Inflammatory macrophage (primary cell): ENCODE results near the gene ABR.
A peak's percentile ranks its signal among the peaks of the same experiment; 100 is the strongest.
"Not testable (repeated sequence)": the region's sequence is repeated elsewhere in the genome, so short reads cannot be mapped to it uniquely, and the experiment has no call there.

Experiments used
- DNase-seq, 2 donors: peaks; one replicate each; pipeline ENCODE4 v3.0.0-alpha.2; 2020 to 2022

The ABR gene

GRCh38 chr17:1094591-1094990 lies 85.2 kb downstream of the ABR start:
- no peak for DNase-seq

- DNase-seq: peak; percentile 32 to 54
Measured at GRCh38 chr17:1091900-1092299, 87.9 kb downstream of the ABR start.

GRCh38 chr17:1091190-1091534 lies 88.6 kb downstream of the ABR start:
- no peak for DNase-seq

GRCh38 chr17:1090465-1091189 lies 89.2 kb downstream of the ABR start:
- peak; percentile 66 to 89 for DNase-seq

- peak; percentile 89 to 94 for DNase-seq
Measured at GRCh38 chr17:1089915-1090314, 89.9 kb downstream of the ABR start.

- peak; percentile 48 to 61 for DNase-seq
Measured at GRCh38 chr17:1087381-1088241, 92.2 kb downstream of the ABR start.

- no peak for DNase-seq
Measured at GRCh38 chr17:1083451-1084187, 96.2 kb downstream of the ABR start.

GRCh38 chr17:1082579-1082978 lies 97.2 kb downstream of the ABR start:
- DNase-seq: no peak

- DNase-seq: no peak
Measured at GRCh38 chr17:1078831-1079561, 100.8 kb downstream of the ABR start.

- no peak for DNase-seq
Measured at GRCh38 chr17:1077986-1078711, 101.6 kb downstream of the ABR start.

GRCh38 chr17:1077581-1077985 lies 102.2 kb downstream of the ABR start:
- DNase-seq: no peak

- DNase-seq: no peak
Measured at GRCh38 chr17:1076982-1077302, 102.8 kb downstream of the ABR start.

- DNase-seq: no peak
Measured at GRCh38 chr17:1076299-1076981, 103.3 kb downstream of the ABR start.

- DNase-seq: no peak
Measured at GRCh38 chr17:1074886-1075605, 104.7 kb downstream of the ABR start.

- DNase-seq: not testable (repeated sequence)
Measured at GRCh38 chr17:1073963-1074625, 105.7 kb downstream of the ABR start.

GRCh38 chr17:1073241-1073962 lies 106.4 kb downstream of the ABR start:
- DNase-seq: no peak

GRCh38 chr17:1072551-1072961 lies 107.2 kb downstream of the ABR start:
- DNase-seq: no peak

GRCh38 chr17:1071103-1071825 lies 108.5 kb downstream of the ABR start:
- DNase-seq: no peak

- DNase-seq: no peak
Measured at GRCh38 chr17:1070411-1070810, 109.4 kb downstream of the ABR start.
